Activated CD4-positive, CD25-positive, alpha-beta regulatory T cell treated with anti-CD3 and anti-CD28 coated beads, Interleukin-2, amount 50 U/mL, for 16 hours (primary cell): ENCODE results near the gene MAP6D1.

Experiments
- DNase-seq: peaks from one replicate; pipeline ENCODE4 v3.0.0-alpha.2; 2020; ENCODE audit warnings: low read depth, low spot score

MAP6D1 gene

GRCh38 chr3:183823963-183824362 lies 1.4 kb downstream of the MAP6D1 start:
- no peak for DNase-seq

- no peak for DNase-seq
Observed at GRCh38 chr3:183822631-183823030, 2.7 kb downstream of the MAP6D1 start.

- no peak for DNase-seq
Observed at GRCh38 chr3:183819831-183820230, 5.5 kb downstream of the MAP6D1 start.

GRCh38 chr3:183818706-183819624 lies 6.4 kb downstream of the MAP6D1 start:
- no peak for DNase-seq

GRCh38 chr3:183818041-183818620 lies 7.2 kb downstream of the MAP6D1 start:
- no peak for DNase-seq

- no peak for DNase-seq
Observed at GRCh38 chr3:183817639-183818038, 7.7 kb downstream of the MAP6D1 start.

GRCh38 chr3:183816681-183817510 lies 8.5 kb downstream of the MAP6D1 start:
- DNase-seq = no peak

GRCh38 chr3:183815951-183816475 lies 9.4 kb downstream of the MAP6D1 start:
- DNase-seq = no peak

- no peak for DNase-seq
Observed at GRCh38 chr3:183815563-183815940, 9.8 kb downstream of the MAP6D1 start.

- no peak for DNase-seq
Observed at GRCh38 chr3:183814240-183814639, 11.1 kb downstream of the MAP6D1 start.

- no peak for DNase-seq
Observed at GRCh38 chr3:183812761-183813445, 12.5 kb downstream of the MAP6D1 start.

- DNase-seq = no peak
Observed at GRCh38 chr3:183811638-183812037, 13.7 kb downstream of the MAP6D1 start.

GRCh38 chr3:183810643-183811594 lies 14.5 kb downstream of the MAP6D1 start:
- no peak for DNase-seq

GRCh38 chr3:183809270-183809669 lies 16.1 kb downstream of the MAP6D1 start:
- DNase-seq = no peak

- DNase-seq = no peak
Observed at GRCh38 chr3:183808355-183808754, 17.0 kb downstream of the MAP6D1 start.

- DNase-seq = no peak
Observed at GRCh38 chr3:183807881-183808280, 17.5 kb downstream of the MAP6D1 start.

- DNase-seq = no peak
Observed at GRCh38 chr3:183807209-183807728, 18.1 kb downstream of the MAP6D1 start.

- no peak for DNase-seq
Observed at GRCh38 chr3:183802989-183803388, 22.4 kb downstream of the MAP6D1 start.

- no peak for DNase-seq
Observed at GRCh38 chr3:183801601-183802000, 23.8 kb downstream of the MAP6D1 start.

- DNase-seq = no peak
Observed at GRCh38 chr3:183800243-183800863, 25.0 kb downstream of the MAP6D1 start.
